Activated CD4-positive, alpha-beta T cell treated with anti-CD3 and anti-CD28 coated beads, Interleukin-2, amount 50 U/mL, for 16 hours (primary cell): Measurements from ENCODE around the gene TMEM245.
"Not testable (repeated sequence)": the region's sequence is repeated elsewhere in the genome, so short reads cannot be mapped to it uniquely, and the experiment has no call there.

Source experiments
- DNase-seq: peaks from one replicate; pipeline ENCODE4 v3.0.0-alpha.2; 2020

Gene TMEM245

GRCh38 chr9:108973895-108974294, 145.9 kb downstream of the TMEM245 start:
- DNase-seq, result no peak

GRCh38 chr9:108972626-108973209, 147.0 kb downstream of the TMEM245 start:
- no peak for DNase-seq

- DNase-seq, result no peak
Measured at GRCh38 chr9:108972186-108972585, 147.6 kb downstream of the TMEM245 start.

GRCh38 chr9:108971392-108971791, 148.4 kb downstream of the TMEM245 start:
- DNase-seq, result not testable (repeated sequence)

- DNase-seq, result no peak
Measured at GRCh38 chr9:108967916-108968315, 151.8 kb downstream of the TMEM245 start.
